ENCODE measurements around the gene ARHGAP10.

GRCh38 chr4:147815741-147816140 is 83.9 kb downstream of the ARHGAP10 start:
- TF ChIP-seq, protein P1, sequence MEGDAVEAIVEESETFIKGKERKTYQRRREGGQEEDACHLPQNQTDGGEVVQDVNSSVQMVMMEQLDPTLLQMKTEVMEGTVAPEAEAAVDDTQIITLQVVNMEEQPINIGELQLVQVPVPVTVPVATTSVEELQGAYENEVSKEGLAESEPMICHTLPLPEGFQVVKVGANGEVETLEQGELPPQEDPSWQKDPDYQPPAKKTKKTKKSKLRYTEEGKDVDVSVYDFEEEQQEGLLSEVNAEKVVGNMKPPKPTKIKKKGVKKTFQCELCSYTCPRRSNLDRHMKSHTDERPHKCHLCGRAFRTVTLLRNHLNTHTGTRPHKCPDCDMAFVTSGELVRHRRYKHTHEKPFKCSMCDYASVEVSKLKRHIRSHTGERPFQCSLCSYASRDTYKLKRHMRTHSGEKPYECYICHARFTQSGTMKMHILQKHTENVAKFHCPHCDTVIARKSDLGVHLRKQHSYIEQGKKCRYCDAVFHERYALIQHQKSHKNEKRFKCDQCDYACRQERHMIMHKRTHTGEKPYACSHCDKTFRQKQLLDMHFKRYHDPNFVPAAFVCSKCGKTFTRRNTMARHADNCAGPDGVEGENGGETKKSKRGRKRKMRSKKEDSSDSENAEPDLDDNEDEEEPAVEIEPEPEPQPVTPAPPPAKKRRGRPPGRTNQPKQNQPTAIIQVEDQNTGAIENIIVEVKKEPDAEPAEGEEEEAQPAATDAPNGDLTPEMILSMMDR (conservative IDR thresholded peaks at IDR 0.05; ENCODE audit: low read length) = no peak
- TF ChIP-seq EZH2phosphoT487 (IDR thresholded peaks at IDR 0.05; ENCODE audit: borderline replicate concordance, low read depth, low read length) = no peak
